HL-60 (cell line): ENCODE results near the gene ABHD8.
A peak's percentile ranks its signal among the peaks of the same experiment; 100 is the strongest.

ENCODE experiments used
- CTCF ChIP-seq: IDR thresholded peaks from one replicate; pipeline ENCODE4 v1.5.1; 2011; ENCODE audit warnings: low read length, control low read depth, inconsistent platforms; ENCODE audit not compliant: insufficient read depth
- POLR2AphosphoS5 ChIP-seq: IDR thresholded peaks from 2 replicates; pipeline ENCODE4 v1.6.1; 2012; ENCODE audit warnings: low read depth
- SPI1 ChIP-seq: IDR thresholded peaks from 2 replicates; pipeline ENCODE4 v1.6.1; 2012; ENCODE audit warnings: low read depth, mild to moderate bottlenecking, borderline replicate concordance

GRCh38 chr19:17281391-17282304 is 21.6 kb downstream of the ABHD8 start, which contains the start of gene ANKLE1:
- TF ChIP-seq POLR2AphosphoS5 (peak; percentile 69), CTCF (no peak), SPI1 (peak; percentile 84)
